Gastroesophageal sphincter (tissue), 3 donors: ENCODE data around the gene C2CD4C.

Source experiments
- EP300 ChIP-seq: sonication (generic); formaldehyde crosslinking; IDR thresholded peaks from one replicate; pipeline ENCODE4 v1.6.1; 2017; ENCODE audit warnings: antibody characterized with exemption, mild to moderate bottlenecking
- POLR2A ChIP-seq, 2 donors: fragments of 450-650 bp; IDR thresholded peaks; one replicate each; pipeline ENCODE4 v1.6.1; 2017; ENCODE audit warnings: antibody characterized with exemption in 2 of 2, mild to moderate bottlenecking in 2 of 2, moderate library complexity in 1 of 2
- TF ChIP-seq, protein P1 (sequence below), 4 experiments: fragments of 200-600 bp in 2 of 4; fragments of 450-650 bp in 2 of 4; sonication (generic) in 1 of 4; IDR thresholded peaks; one replicate each; pipeline ENCODE4 v1.5.1; 2017 to 2019; ENCODE audit warnings: antibody characterized with exemption in 4 of 4, mild to moderate bottlenecking in 2 of 4, moderate library complexity in 2 of 4

DNA sequence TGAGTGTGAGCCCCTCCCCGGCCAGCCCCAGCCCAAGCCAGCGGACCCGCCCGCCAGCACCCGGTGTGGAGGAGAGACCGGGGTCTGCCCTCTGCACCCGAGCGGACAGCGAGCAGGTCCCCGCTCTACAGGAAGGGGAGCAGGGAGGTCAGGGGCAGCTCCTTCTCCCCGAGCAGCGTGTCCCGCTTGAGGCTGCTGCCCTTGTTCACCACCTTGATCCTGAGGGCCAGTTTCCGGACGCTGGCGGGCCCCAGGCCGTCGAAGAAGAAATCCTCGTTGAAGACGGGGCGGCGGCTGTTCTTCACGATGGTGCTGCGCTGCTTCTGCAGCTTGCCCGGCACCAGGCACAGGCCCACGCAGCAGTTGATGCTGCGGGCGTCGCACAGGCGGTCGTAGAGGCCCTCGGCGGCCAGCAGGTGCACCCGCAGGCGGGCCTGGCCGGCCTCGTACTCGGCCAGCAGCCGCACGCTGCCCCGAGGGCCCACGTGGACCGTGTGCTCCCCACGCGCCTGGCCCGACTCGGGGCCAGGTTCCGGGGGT, 1.9 kb downstream of the C2CD4C start:
- TF ChIP-seq, protein P1, sequence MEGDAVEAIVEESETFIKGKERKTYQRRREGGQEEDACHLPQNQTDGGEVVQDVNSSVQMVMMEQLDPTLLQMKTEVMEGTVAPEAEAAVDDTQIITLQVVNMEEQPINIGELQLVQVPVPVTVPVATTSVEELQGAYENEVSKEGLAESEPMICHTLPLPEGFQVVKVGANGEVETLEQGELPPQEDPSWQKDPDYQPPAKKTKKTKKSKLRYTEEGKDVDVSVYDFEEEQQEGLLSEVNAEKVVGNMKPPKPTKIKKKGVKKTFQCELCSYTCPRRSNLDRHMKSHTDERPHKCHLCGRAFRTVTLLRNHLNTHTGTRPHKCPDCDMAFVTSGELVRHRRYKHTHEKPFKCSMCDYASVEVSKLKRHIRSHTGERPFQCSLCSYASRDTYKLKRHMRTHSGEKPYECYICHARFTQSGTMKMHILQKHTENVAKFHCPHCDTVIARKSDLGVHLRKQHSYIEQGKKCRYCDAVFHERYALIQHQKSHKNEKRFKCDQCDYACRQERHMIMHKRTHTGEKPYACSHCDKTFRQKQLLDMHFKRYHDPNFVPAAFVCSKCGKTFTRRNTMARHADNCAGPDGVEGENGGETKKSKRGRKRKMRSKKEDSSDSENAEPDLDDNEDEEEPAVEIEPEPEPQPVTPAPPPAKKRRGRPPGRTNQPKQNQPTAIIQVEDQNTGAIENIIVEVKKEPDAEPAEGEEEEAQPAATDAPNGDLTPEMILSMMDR (IDR thresholded peaks at IDR 0.05), result no peak
- TF ChIP-seq POLR2A (IDR thresholded peaks at IDR 0.05) (no peak), EP300 (no peak)
